ENCODE measurements around the gene HPSE2. TPM values are rescaled to one million over a fixed set of nuclear protein-coding genes. Genes with fewer than 3 reads are reported as not detected.

The HPSE2 gene
- polyA plus RNA-seq, 1 experiment, result not detected

DNA sequence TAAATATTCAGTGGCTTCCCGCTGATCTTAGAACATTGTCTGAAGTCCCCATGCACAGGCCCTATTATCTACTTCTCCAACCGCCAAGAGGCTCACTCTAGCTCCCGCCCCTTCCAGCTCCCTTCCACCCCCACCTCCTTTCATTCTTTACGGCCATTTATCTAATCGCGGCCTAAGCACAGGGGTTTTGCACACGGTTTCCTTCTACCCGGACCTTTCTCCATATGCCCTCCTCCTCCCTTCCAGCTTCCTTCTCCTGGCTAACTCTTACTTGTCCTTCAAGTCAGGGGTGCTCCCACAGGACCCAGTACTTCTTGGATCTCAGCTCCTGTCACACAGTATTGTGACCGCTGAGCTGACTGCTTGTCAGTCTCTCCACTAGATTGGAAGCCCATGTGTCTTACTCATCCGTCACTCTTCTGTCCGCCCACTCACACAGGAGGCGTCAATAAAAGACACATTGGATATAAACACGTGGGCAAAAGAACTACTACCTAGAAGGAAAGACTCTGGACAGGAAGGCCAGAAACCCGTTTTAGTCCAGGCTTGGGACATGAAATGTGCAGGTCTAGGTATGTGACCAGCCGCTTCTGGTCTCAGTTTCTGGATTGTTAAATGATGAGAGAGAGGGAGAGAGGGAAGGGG is 768.7 kb downstream of the HPSE2 start:
- Histone ChIP-seq H3K27me3 (ENCODE audit: control insufficient read depth, insufficient read depth, low read length) (no peaks in the 10 kb centered on the region), H3K4me3 (ENCODE audit: low read depth, low read length) (no peak overlapping the region), H3K36me3 (ENCODE audit: control insufficient read depth, insufficient read depth, low read length) (no peaks in the 10 kb centered on the region)
- ChIA-PET CTCF (interaction anchor here (0.6 to 3.3 kb wide), 23 partner anchors 9 to 782 kb away, joined by 3 to 19 read pairs (median 3); no protein-coding TSS in a partner anchor), POLR2A (no interaction called here)
- DNase-seq (ENCODE audit: low read depth), result no peak
- TF ChIP-seq, protein P1, sequence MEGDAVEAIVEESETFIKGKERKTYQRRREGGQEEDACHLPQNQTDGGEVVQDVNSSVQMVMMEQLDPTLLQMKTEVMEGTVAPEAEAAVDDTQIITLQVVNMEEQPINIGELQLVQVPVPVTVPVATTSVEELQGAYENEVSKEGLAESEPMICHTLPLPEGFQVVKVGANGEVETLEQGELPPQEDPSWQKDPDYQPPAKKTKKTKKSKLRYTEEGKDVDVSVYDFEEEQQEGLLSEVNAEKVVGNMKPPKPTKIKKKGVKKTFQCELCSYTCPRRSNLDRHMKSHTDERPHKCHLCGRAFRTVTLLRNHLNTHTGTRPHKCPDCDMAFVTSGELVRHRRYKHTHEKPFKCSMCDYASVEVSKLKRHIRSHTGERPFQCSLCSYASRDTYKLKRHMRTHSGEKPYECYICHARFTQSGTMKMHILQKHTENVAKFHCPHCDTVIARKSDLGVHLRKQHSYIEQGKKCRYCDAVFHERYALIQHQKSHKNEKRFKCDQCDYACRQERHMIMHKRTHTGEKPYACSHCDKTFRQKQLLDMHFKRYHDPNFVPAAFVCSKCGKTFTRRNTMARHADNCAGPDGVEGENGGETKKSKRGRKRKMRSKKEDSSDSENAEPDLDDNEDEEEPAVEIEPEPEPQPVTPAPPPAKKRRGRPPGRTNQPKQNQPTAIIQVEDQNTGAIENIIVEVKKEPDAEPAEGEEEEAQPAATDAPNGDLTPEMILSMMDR (IDR thresholded peaks at IDR 0.05; ENCODE audit: insufficient read depth, low read depth, low read length), result no peak

- DNase-seq (ENCODE audit: low read depth), result no peak
- CTCF ChIA-PET, result interaction anchor here (0.8 to 2.3 kb wide), 7 partner anchors 9 to 578 kb away, joined by 3 to 10 read pairs (median 4); no protein-coding TSS in a partner anchor
- no peaks in the 10 kb centered on the region for H3K27me3 ChIP-seq (ENCODE audit: control insufficient read depth, insufficient read depth, low read length)
- no peaks in the 10 kb centered on the region for H3K36me3 ChIP-seq (ENCODE audit: control insufficient read depth, insufficient read depth, low read length)
- TF ChIP-seq, protein P1 (IDR thresholded peaks at IDR 0.05; ENCODE audit: insufficient read depth, low read depth, low read length), result no peak
- POLR2A ChIA-PET, result no interaction called here
- no peak overlapping the region for H3K4me3 ChIP-seq (ENCODE audit: low read depth, low read length)
Measured at GRCh38 chr10:98465866-98466265, 769.8 kb downstream of the HPSE2 start.

DNA sequence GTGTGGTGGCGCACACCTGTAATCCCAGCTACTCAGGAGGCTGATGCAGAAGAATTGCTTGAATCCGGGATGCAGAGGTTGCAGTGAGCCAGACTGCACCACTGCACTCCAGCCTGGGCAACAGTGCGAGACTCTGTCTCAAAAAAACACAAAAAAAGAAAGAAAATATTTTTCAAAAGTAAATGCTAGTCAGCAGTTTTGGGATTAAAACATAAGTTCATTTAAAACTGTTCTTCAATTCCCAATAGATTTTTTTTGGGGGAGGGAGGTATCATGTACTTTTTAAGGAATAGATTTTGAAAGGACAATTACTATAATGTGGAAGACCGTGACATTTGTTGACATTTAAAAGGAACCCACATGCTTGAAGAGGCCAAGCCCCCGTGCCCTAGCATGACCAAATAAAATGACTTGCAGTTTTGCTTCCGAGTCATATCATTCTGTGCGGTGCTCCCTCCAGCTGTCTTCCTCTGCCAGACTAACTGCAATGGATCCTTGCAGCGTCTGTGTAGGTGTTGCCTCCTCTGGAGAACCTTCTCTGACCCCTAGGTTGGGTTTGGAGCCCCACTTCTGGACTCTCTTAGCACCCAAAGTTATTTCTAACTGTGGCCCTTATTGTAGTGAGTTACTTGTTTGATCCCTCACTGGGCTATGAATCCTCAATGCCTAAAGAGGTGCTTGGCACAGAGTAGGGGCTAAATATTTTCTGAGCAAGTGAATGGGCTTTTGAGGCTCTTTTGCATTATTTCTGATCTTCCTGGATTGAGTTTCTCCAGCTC is 771.5 kb downstream of the HPSE2 start:
- no peak for DNase-seq (ENCODE audit: low read depth)
- H3K4me3 ChIP-seq (ENCODE audit: low read depth, low read length), result no peak overlapping the region
- H3K36me3 ChIP-seq (ENCODE audit: control insufficient read depth, insufficient read depth, low read length), result no peaks in the 10 kb centered on the region
- CTCF ChIA-PET, result interaction anchor here (1.0 to 1.2 kb wide), 3 partner anchors 10 to 201 kb away, joined by 3 to 4 read pairs (median 3); no protein-coding TSS in a partner anchor
- TF ChIP-seq, protein P1 (IDR thresholded peaks at IDR 0.05; ENCODE audit: insufficient read depth, low read depth, low read length), result no peak
- H3K27me3 ChIP-seq (ENCODE audit: control insufficient read depth, insufficient read depth, low read length), result no peaks in the 10 kb centered on the region
- POLR2A ChIA-PET, result no interaction called here

GRCh38 chr10:98463016-98463415 is 772.6 kb downstream of the HPSE2 start:
- TF ChIP-seq, protein P1 (IDR thresholded peaks at IDR 0.05; ENCODE audit: insufficient read depth, low read depth, low read length), result no peak
- POLR2A ChIA-PET, result no interaction called here
- H3K36me3 ChIP-seq (ENCODE audit: control insufficient read depth, insufficient read depth, low read length), result no peaks in the 10 kb centered on the region
- CTCF ChIA-PET, result no interaction called here
- H3K4me3 ChIP-seq (ENCODE audit: low read depth, low read length), result no peak overlapping the region
- no peak for DNase-seq (ENCODE audit: low read depth)
- no peaks in the 10 kb centered on the region for H3K27me3 ChIP-seq (ENCODE audit: control insufficient read depth, insufficient read depth, low read length)

DNA sequence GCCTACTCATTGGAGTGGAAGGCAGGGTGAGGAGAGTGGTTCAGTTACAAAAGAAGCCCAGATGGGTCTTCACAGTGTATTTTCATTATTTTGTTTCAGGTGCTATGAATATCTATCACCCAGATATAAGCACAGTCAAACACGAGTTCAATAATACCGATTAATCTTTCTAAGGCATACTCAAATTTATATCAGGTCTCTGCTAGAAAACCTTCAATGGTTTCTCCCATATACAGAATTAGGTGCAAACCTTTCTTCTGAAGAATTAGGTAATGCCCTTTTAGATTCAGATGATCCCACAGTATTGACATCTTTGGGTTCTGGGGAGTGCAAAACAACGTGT is 774.2 kb downstream of the HPSE2 start:
- no peaks in the 10 kb centered on the region for H3K36me3 ChIP-seq (ENCODE audit: control insufficient read depth, insufficient read depth, low read length)
- CTCF ChIA-PET, result interaction anchor here (1.2 kb wide), 2 partner anchors 13 to 199 kb away, joined by 3 read pairs; no protein-coding TSS in a partner anchor
- POLR2A ChIA-PET, result no interaction called here

More for the DNA sequence above, 774.2 kb downstream of the HPSE2 start:
- Histone ChIP-seq H3K4me3 (ENCODE audit: low read depth, low read length) (no peak overlapping the region), H3K27me3 (ENCODE audit: control insufficient read depth, insufficient read depth, low read length) (no peaks in the 10 kb centered on the region)
- TF ChIP-seq, protein P1 (IDR thresholded peaks at IDR 0.05; ENCODE audit: insufficient read depth, low read depth, low read length), result no peak
- DNase-seq (ENCODE audit: low read depth), result no peak

All from BJ (cell line).